CD4-positive, alpha-beta T cell (primary cell): ENCODE results near the gene PTPN23. TPM values are rescaled to one million over a fixed set of nuclear protein-coding genes. Genes with fewer than 3 reads are reported as not detected.

Experiments
- ATAC-seq: fragments of 200-7000 bp; cut with Tn5 transposase; one replicate; pipeline ENCODE4 v1.10.0; 2022; ENCODE audit warnings: mild to moderate bottlenecking; ENCODE audit not compliant: poor library complexity
- CTCF ChIA-PET: fragments of 350-600 bp; sonication (Branson Sonifier 250); formaldehyde crosslinking; loops from one replicate; lab custom pipeline; 2021; ENCODE audit warnings: antibody characterized with exemption, inconsistent platforms; lab: Charles Lee
- POLR2A ChIA-PET: fragments of 350-600 bp; sonication (Branson Sonifier 250); formaldehyde crosslinking; loops from one replicate; lab custom pipeline; 2021; ENCODE audit warnings: antibody characterized with exemption, inconsistent platforms; lab: Charles Lee
- DNase-seq, 14 experiments: peaks; one replicate each; pipeline ENCODE4 v3.0.0-alpha.2; 2013 to 2020; ENCODE audit warnings: mixed read lengths in 2 of 14
- H3K27ac ChIP-seq, 2 donors: one replicate each; pipeline versions ENCODE4 v1.5.1 to v1.7.0; 2013; ENCODE audit warnings: low read length in 2 of 2, low read depth in 1 of 2, mild to moderate bottlenecking in 1 of 2
- H3K27me3 ChIP-seq, 2 experiments: 1 replicate in 1 of 2; 2 replicates in 1 of 2; pipeline versions ENCODE4 v1.6.1 to v1.7.0; 2013; ENCODE audit warnings: low read length in 2 of 2, control low read depth in 1 of 2, mild to moderate bottlenecking in 1 of 2, moderate library complexity in 1 of 2; ENCODE audit not compliant: insufficient read depth in 2 of 2, control insufficient read depth in 1 of 2
- H3K36me3 ChIP-seq: one replicate; pipeline ENCODE4 v1.6.1; 2013; ENCODE audit warnings: low read length, control low read depth; ENCODE audit not compliant: insufficient read depth
- H3K4me1 ChIP-seq: one replicate; pipeline ENCODE4 v1.6.1; 2013; ENCODE audit warnings: low read length, control low read depth; ENCODE audit not compliant: insufficient read depth
- H3K4me3 ChIP-seq: one replicate; pipeline ENCODE4 v1.5.1; 2013; ENCODE audit warnings: mild to moderate bottlenecking, low read length, moderate library complexity
- H3K9me3 ChIP-seq, 2 experiments: 1 replicate in 1 of 2; 2 replicates in 1 of 2; pipeline versions ENCODE4 v1.6.1 to v1.7.0; 2013; ENCODE audit warnings: low read length in 2 of 2, mild to moderate bottlenecking in 2 of 2, control low read depth in 1 of 2, moderate library complexity in 1 of 2; ENCODE audit not compliant: control insufficient read depth in 1 of 2, insufficient read depth in 1 of 2
- H3K27ac Mint-ChIP-seq: one replicate; pipeline ENCODE4 v1.8.0; 2020; ENCODE audit warnings: mixed read lengths
- H3K27me3 Mint-ChIP-seq: one replicate; pipeline ENCODE4 v1.8.0; 2021; ENCODE audit warnings: mixed read lengths
- H3K36me3 Mint-ChIP-seq: one replicate; pipeline ENCODE4 v1.8.0; 2021; ENCODE audit warnings: low read depth, mixed read lengths
- H3K4me1 Mint-ChIP-seq: one replicate; pipeline ENCODE4 v1.8.0; 2021; ENCODE audit warnings: low read depth, mixed read lengths
- H3K4me3 Mint-ChIP-seq: one replicate; pipeline ENCODE4 v1.8.0; 2020; ENCODE audit warnings: mild to moderate bottlenecking, mixed read lengths
- H3K9me3 Mint-ChIP-seq: one replicate; pipeline ENCODE4 v1.8.0; 2020; ENCODE audit warnings: mixed read lengths
- CTCF ChIP-seq: fragments of 200-600 bp; IDR thresholded peaks from one replicate; pipeline ENCODE4 v1.8.0; 2022; ENCODE audit warnings: antibody characterized with exemption, mild to moderate bottlenecking
- intact Hi-C, 2 experiments: fragments of 100-400 bp; cut with DNase I in 1 of 2; cut with micrococcal nuclease in 1 of 2; formaldehyde crosslinking; loops; one replicate each; pipeline versions ENCODE4 v1.15.1 to v1.9.0; 2023 to 2025; cut with DNase I, micrococcal nuclease
- total RNA-seq, 174 experiments: library from RNA in 2 of 174; stranded (reverse) in 2 of 174; gene quantifications; one replicate each; pipeline ENCODE4 v1.2.3 and lab custom pipeline; 2021 to 2026

Gene PTPN23
- total RNA-seq, 2 experiments from 2014 or later = 27.3 to 35.7 TPM

- POLR2A ChIA-PET = no interaction called here
- H3K36me3 Mint-ChIP-seq = no peaks in the 10 kb centered on the region
Observed at GRCh38 chr3:47370887-47371697, 9.7 kb upstream of the PTPN23 start.

GRCh38 chr3:47374587-47374986, 6.2 kb upstream of the PTPN23 start:
- Histone ChIP-seq H3K4me3 (no peak overlapping the region), H3K36me3 (no peaks in the 10 kb centered on the region), H3K9me3 (no peaks in the 10 kb centered on the region), H3K4me1 (peaks cover 10% of the 10 kb centered on the region), H3K27me3 (no peaks in the 10 kb centered on the region), H3K27ac (no peak overlapping the region)
- ChIA-PET CTCF (no interaction called here), POLR2A (no interaction called here)
- DNase-seq = no peak
- ATAC-seq = no peak
- no peak for TF ChIP-seq CTCF
- Mint-ChIP-seq H3K27ac (no peak overlapping the region), H3K27me3 (no peaks in the 10 kb centered on the region), H3K36me3 (no peaks in the 10 kb centered on the region), H3K9me3 (no peaks in the 10 kb centered on the region), H3K4me3 (no peak overlapping the region), H3K4me1 (peaks cover 9% of the 10 kb centered on the region)
- intact Hi-C loops = loop anchor here in 1 of 2 experiments (5.0 kb wide), 1 partner anchor 667 kb away; no protein-coding TSS in a partner anchor

More at GRCh38 chr3:47370887-47371697, 9.7 kb upstream of the PTPN23 start:
- H3K9me3 ChIP-seq = no peaks in the 10 kb centered on the region
- ATAC-seq (no peak), DNase-seq (peak in 12 of 14 experiments; percentile 7 to 60 (median 22))
- H3K27me3 Mint-ChIP-seq = no peaks in the 10 kb centered on the region
- intact Hi-C loops = loop anchor here in 1 of 2 experiments (2.0 to 5.0 kb wide), 2 partner anchors 504 to 664 kb away; no protein-coding TSS in a partner anchor
- H3K4me1 Mint-ChIP-seq = no peaks in the 10 kb centered on the region
- no peaks in the 10 kb centered on the region for H3K36me3 ChIP-seq
- H3K27me3 ChIP-seq = no peaks in the 10 kb centered on the region
- H3K4me3 ChIP-seq = no peak overlapping the region
- H3K4me1 ChIP-seq = peaks cover 5% of the 10 kb centered on the region
- peak; percentile 26 for TF ChIP-seq CTCF
- H3K27ac Mint-ChIP-seq = no peak overlapping the region
- CTCF ChIA-PET = no interaction called here
- no peak overlapping the region for H3K27ac ChIP-seq
- no peaks in the 10 kb centered on the region for H3K9me3 Mint-ChIP-seq
- no peak overlapping the region for H3K4me3 Mint-ChIP-seq

GRCh38 chr3:47376393-47376792, 4.4 kb upstream of the PTPN23 start:
- no peak for TF ChIP-seq CTCF
- Mint-ChIP-seq H3K4me3 (no peak overlapping the region), H3K9me3 (no peaks in the 10 kb centered on the region), H3K4me1 (peaks cover 21% of the 10 kb centered on the region), H3K27me3 (no peaks in the 10 kb centered on the region), H3K36me3 (peaks cover 4% of the 10 kb centered on the region), H3K27ac (no peak overlapping the region)
- Histone ChIP-seq H3K9me3 (no peaks in the 10 kb centered on the region), H3K36me3 (no peaks in the 10 kb centered on the region), H3K27me3 (no peaks in the 10 kb centered on the region), H3K4me1 (peaks cover 15% of the 10 kb centered on the region), H3K4me3 (no peak overlapping the region), H3K27ac (no peak overlapping the region)
- DNase-seq = no peak
- no peak for ATAC-seq
- ChIA-PET CTCF (no interaction called here), POLR2A (no interaction called here)
- intact Hi-C loops = no loop called here
